K562 (cell line): ENCODE data around the gene OSBPL10. TPM values are rescaled to one million over a fixed set of nuclear protein-coding genes. Genes with fewer than 3 reads are reported as not detected.

Source experiments
- ATAC-seq: fragments of 200-7000 bp; cut with Tn5 transposase; 3 replicates; pipeline ENCODE4 v1.9.1; 2020; ENCODE audit warnings: moderate library complexity
- BruUV-seq: library from RNA; stranded (reverse); fragments of 400-500 nt; replicated peaks from 2 replicates; lab custom pipeline; 2021; lab: Mats Ljungman, UMichigan
- CTCF ChIA-PET: fragments of 300-600 bp; formaldehyde crosslinking; extraction: SDS; loops from one replicate; lab custom pipeline; 2021; ENCODE audit warnings: low intra/inter-chr PET ratio; lab: Yijun Ruan, JAX
- POLR2A ChIA-PET: fragments of 300-600, 350-650 bp; sonication (Branson Sonifier 250); formaldehyde crosslinking; extraction: SDS; loops from one replicate; lab custom pipeline; 2021; ENCODE audit warnings: antibody characterized with exemption, inconsistent platforms; lab: Yijun Ruan, JAX
- DNase-seq, 4 experiments: peaks; one replicate each; pipeline versions ENCODE4 v3.0.0 to v3.0.0-alpha.2; 2011 to 2018; ENCODE audit warnings: low spot score in 3 of 4, mixed read lengths in 3 of 4; ENCODE audit errors: extremely low read depth in 1 of 4
- FAIRE-seq: peaks from 2 replicates; lab custom pipeline; 2011; peaks lifted over from hg19 to GRCh38; lab: Jason Lieb, UNC
- H2AFZ ChIP-seq: 2 replicates; pipeline ENCODE4 v1.6.0; 2011; ENCODE audit warnings: low read depth, low read length, control low read depth, inconsistent platforms
- H3K27ac ChIP-seq: fragments of 200-600 bp; 3 replicates; pipeline ENCODE4 v1.8.0; 2011; ENCODE audit warnings: low read depth, mild to moderate bottlenecking, control low read depth, inconsistent platforms, low read length, moderate library complexity, mixed read lengths; ENCODE audit errors: extremely low read depth
- H3K27me3 ChIP-seq, 2 experiments: fragments of 300-600 bp in 1 of 2; 2 replicates in 1 of 2; 3 replicates in 1 of 2; pipeline versions ENCODE4 v1.6.0 to v1.8.0; 2011; ENCODE audit warnings: inconsistent platforms in 2 of 2, low read length in 2 of 2, mild to moderate bottlenecking in 1 of 2, mixed read lengths in 1 of 2, moderate library complexity in 1 of 2; ENCODE audit not compliant: control insufficient read depth in 2 of 2, insufficient read depth in 2 of 2
- H3K36me3 ChIP-seq: fragments of 300-600 bp; 3 replicates; pipeline ENCODE4 v1.8.0; 2011; ENCODE audit warnings: mild to moderate bottlenecking, low read length, inconsistent platforms; ENCODE audit not compliant: control insufficient read depth, insufficient read depth
- H3K4me1 ChIP-seq, 2 experiments: fragments of 200-600 bp in 1 of 2; replicated peaks in 1 of 2; 2 replicates in 1 of 2; 3 replicates in 1 of 2; pipeline versions ENCODE4 v1.5.1 to v1.8.0; 2011; ENCODE audit warnings: inconsistent platforms in 2 of 2, low read length in 2 of 2, mild to moderate bottlenecking in 1 of 2, mixed read lengths in 1 of 2, moderate library complexity in 1 of 2; ENCODE audit not compliant: control insufficient read depth in 2 of 2, insufficient read depth in 2 of 2
- H3K4me2 ChIP-seq: 2 replicates; pipeline ENCODE4 v1.6.1; 2011; ENCODE audit warnings: low read length, control low read depth, inconsistent platforms, mixed read lengths; ENCODE audit not compliant: insufficient read depth
- H3K4me3 ChIP-seq: fragments of 200-600 bp; sonication (generic), shearing (Covaris generic); 2 replicates; pipeline ENCODE4 v1.5.1; 2016; ENCODE audit warnings: control low read depth, inconsistent platforms
- H3K79me2 ChIP-seq: fragments of 200-600 bp; 3 replicates; pipeline ENCODE4 v1.8.0; 2011; ENCODE audit warnings: low read length, inconsistent platforms; ENCODE audit not compliant: control insufficient read depth, insufficient read depth
- H3K9ac ChIP-seq, 2 experiments: 2 replicates each; pipeline versions ENCODE4 v1.6.0 to v1.6.1; 2011; ENCODE audit warnings: low read depth in 2 of 2, low read length in 2 of 2, control low read depth in 1 of 2, inconsistent platforms in 1 of 2, mild to moderate bottlenecking in 1 of 2, mixed read lengths in 1 of 2; ENCODE audit not compliant: insufficient read depth in 1 of 2
- H3K9me1 ChIP-seq: one replicate; pipeline ENCODE4 v1.6.0; 2011; ENCODE audit warnings: inconsistent platforms, mild to moderate bottlenecking, low read length, moderate library complexity; ENCODE audit not compliant: control insufficient read depth, insufficient read depth
- H3K9me3 ChIP-seq: replicated peaks from 2 replicates; pipeline ENCODE4 v1.5.1; 2011; ENCODE audit warnings: low read depth, low read length, inconsistent platforms; ENCODE audit not compliant: control insufficient read depth, insufficient read depth
- H4K20me1 ChIP-seq: replicated peaks from 2 replicates; pipeline ENCODE4 v1.6.1; 2011; ENCODE audit warnings: low read length, inconsistent platforms, mixed read lengths; ENCODE audit not compliant: control insufficient read depth, insufficient read depth
- JUNB ChIP-seq: fragments of 450-650 bp; formaldehyde crosslinking; conservative IDR thresholded peaks from 2 replicates; pipeline ENCODE4 v1.4.0; 2020; ENCODE audit warnings: mild to moderate bottlenecking
- MCM7 ChIP-seq, 2 experiments: fragments of 450-650 bp; IDR thresholded peaks; 2 replicates each; pipeline ENCODE4 v1.6.1; 2016 to 2018
- POLR2AphosphoS5 ChIP-seq: IDR thresholded peaks from 2 replicates; pipeline ENCODE4 v1.6.1; 2011; ENCODE audit warnings: mild to moderate bottlenecking, low read depth, low read length, moderate library complexity; ENCODE audit not compliant: control insufficient read depth, insufficient read depth
- POLR3A ChIP-seq: IDR thresholded peaks from 2 replicates; pipeline ENCODE4 v1.6.1; 2011; ENCODE audit warnings: borderline replicate concordance, mild to moderate bottlenecking, moderate library complexity; ENCODE audit not compliant: insufficient read length, insufficient read depth; ENCODE audit errors: extremely low read depth
- WGBS: fragments of 100-300 bp; shearing (Covaris generic); methylation state at CpG from one replicate; pipeline ENCODE4 v1.1.6; 2016; ENCODE audit warnings: low coverage, mixed read lengths; ENCODE audit not compliant: insufficient coverage; ENCODE audit errors: missing lambda C conversion rate; 5-methylcytosine and 5-hydroxymethylcytosine counted together
- in situ Hi-C: fragments of 300-500 bp; cut with MboI; formaldehyde crosslinking; loops from 4 replicates; pipeline ENCODE4 v1.15.0; 2018; ENCODE audit warnings: inconsistent platforms, mixed read lengths
- intact Hi-C: fragments of 100-400 bp; cut with micrococcal nuclease; formaldehyde crosslinking; loops from 2 replicates; pipeline ENCODE4 v1.14.2; 2022
- polyA plus RNA-seq, 8 experiments: library from polyadenylated mRNA; depleted of rRNA in 4 of 8; stranded (reverse) in 5 of 8; unstranded in 3 of 8; fragments of >200 nt; fragmentation: Nextera tagmentation in 2 of 8; fragmentation: Illumina TruSeq in 1 of 8; extraction: Ambion mirVana in 2 of 8; extraction: Trizol in 1 of 8; gene quantifications; 2 replicates each; pipeline versions ENCODE4 v1.2.1 to v1.2.3, GENCODE V29; 2011 to 2014; ENCODE audit warnings: inconsistent platforms in 1 of 8, missing spikeins in 1 of 8
- total RNA-seq, 7 experiments: library from RNA; depleted of rRNA in 6 of 7; stranded (reverse); fragments of >200 nt in 6 of 7; fragmentation: Illumina TruSeq in 2 of 7; extraction: Trizol in 2 of 7; gene quantifications; 2 replicates each; pipeline versions ENCODE4 v1.2.1 to v1.2.3, GENCODE V29; 2011 to 2021; ENCODE audit warnings: low replicate concordance in 1 of 7
- TF ChIP-seq, protein P1 (sequence below): fragments of 450-650 bp; IDR thresholded peaks from 2 replicates; pipeline ENCODE4 v1.6.1; 2016; ENCODE audit warnings: low read depth, mild to moderate bottlenecking, moderate library complexity

Gene OSBPL10
- total and polyA plus RNA-seq, 9 of the 15 experiments (the other 6 are each of a cell fraction or from before 2014, with no cell fraction given): 0.03 to 0.19 (median 0.14) TPM; not detected in 2

GRCh38 chr3:31664031-31664430, 317.0 kb downstream of the OSBPL10 start:
- ChIA-PET CTCF (no interaction called here), POLR2A (no interaction called here)
- no peak overlapping the region for H2AFZ ChIP-seq
- intact Hi-C loops: no loop called here
- no peak overlapping the region for H3K9ac ChIP-seq
- ATAC-seq: no peak
- in situ Hi-C loops: no loop called here
- H3K9me1 ChIP-seq: no peaks in the 10 kb centered on the region
- BruUV-seq: no TSS peak
- DNase-seq: no peak
- H3K27ac ChIP-seq: no peak overlapping the region
- TF ChIP-seq POLR3A (no peak), MCM7 (IDR thresholded peaks at IDR 0.05) (no peak), POLR2AphosphoS5 (no peak), JUNB (CRISPR knock-in tag) (no peak)
- TF ChIP-seq, protein P1, sequence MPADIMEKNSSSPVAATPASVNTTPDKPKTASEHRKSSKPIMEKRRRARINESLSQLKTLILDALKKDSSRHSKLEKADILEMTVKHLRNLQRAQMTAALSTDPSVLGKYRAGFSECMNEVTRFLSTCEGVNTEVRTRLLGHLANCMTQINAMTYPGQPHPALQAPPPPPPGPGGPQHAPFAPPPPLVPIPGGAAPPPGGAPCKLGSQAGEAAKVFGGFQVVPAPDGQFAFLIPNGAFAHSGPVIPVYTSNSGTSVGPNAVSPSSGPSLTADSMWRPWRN: no peak
- H3K79me2 ChIP-seq: no peaks in the 10 kb centered on the region
- H3K9me3 ChIP-seq: no peaks in the 10 kb centered on the region
- no peaks in the 10 kb centered on the region for H4K20me1 ChIP-seq
- H3K36me3 ChIP-seq: no peaks in the 10 kb centered on the region
- 1% methylated on average over 17 of the region's 17 CpGs for WGBS
- H3K4me1 ChIP-seq: no peaks in the 10 kb centered on the region
- FAIRE-seq: no peak
- H3K4me2 ChIP-seq: no peak overlapping the region
- H3K27me3 ChIP-seq: peaks cover 3 to 9% of the 10 kb centered on the region in 2 experiments; a peak in 4 of 5 replicates
- no peak overlapping the region for H3K4me3 ChIP-seq
